BJ (cell line): ENCODE results near the gene NR3C1. TPM values are rescaled to one million over a fixed set of nuclear protein-coding genes. Genes with fewer than 3 reads are reported as not detected.
A peak's percentile ranks its signal among the peaks of the same experiment; 100 is the strongest.

Experiments used
- CTCF ChIA-PET: fragments of 350-600 bp; formaldehyde crosslinking; extraction: SDS; loops from one replicate; lab custom pipeline; 2021; ENCODE audit warnings: antibody characterized with exemption, inconsistent platforms; lab: Yijun Ruan, JAX
- POLR2A ChIA-PET: fragments of 300-600 bp; sonication (Branson Sonifier 250); formaldehyde crosslinking; extraction: SDS; loops from one replicate; lab custom pipeline; 2021; ENCODE audit warnings: antibody characterized with exemption; lab: Charles Lee
- DNase-seq: peaks from one replicate; pipeline ENCODE4 v3.0.0-alpha.2; 2011; ENCODE audit warnings: low read depth
- H3K27me3 ChIP-seq: 2 replicates; pipeline ENCODE4 v1.6.0; 2011; ENCODE audit warnings: low read length; ENCODE audit not compliant: control insufficient read depth, insufficient read depth
- H3K36me3 ChIP-seq: 2 replicates; pipeline ENCODE4 v1.5.1; 2011; ENCODE audit warnings: low read length; ENCODE audit not compliant: control insufficient read depth, insufficient read depth
- H3K4me3 ChIP-seq: 2 replicates; pipeline ENCODE4 v1.5.1; 2011; ENCODE audit warnings: low read depth, mild to moderate bottlenecking, control low read depth, low read length
- CTCF ChIP-seq: IDR thresholded peaks from 2 replicates; pipeline ENCODE4 v1.5.1; 2011; ENCODE audit warnings: low read depth, mild to moderate bottlenecking, control low read depth, inconsistent platforms, low read length, moderate library complexity; ENCODE audit not compliant: insufficient read depth
- polyA plus RNA-seq: library from polyadenylated mRNA; depleted of rRNA; stranded (reverse); fragments of >200 nt; gene quantifications from 2 replicates; pipeline ENCODE4 v1.2.3, GENCODE V29; 2011

The NR3C1 gene
- polyA plus RNA-seq, 1 experiment, result 22.4 TPM

DNA sequence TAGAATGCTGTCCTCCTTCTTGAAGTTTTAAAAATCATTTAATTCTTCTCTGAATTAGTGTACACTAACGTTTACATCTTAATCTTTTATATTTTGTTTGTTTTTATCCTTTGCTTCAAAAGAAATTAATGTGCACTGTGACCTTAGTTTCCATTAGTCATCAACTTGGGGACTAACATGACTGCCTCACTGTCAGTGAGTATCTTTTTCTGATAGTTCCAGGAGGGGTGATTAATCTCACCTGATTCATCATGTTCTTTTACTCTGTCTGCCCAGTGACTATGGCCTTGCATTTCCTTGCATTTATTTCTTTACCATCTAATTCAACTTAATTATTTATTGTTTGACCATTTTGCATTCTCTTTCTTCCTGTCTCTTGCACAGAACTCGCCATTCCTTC lies 33.4 kb upstream of the NR3C1 start:
- DNase-seq, result no peak
- CTCF ChIA-PET, result interaction anchor here (0.5 kb wide), 1 partner anchor 432 kb away, joined by 3 read pairs; no protein-coding TSS in a partner anchor
- H3K27me3 ChIP-seq, result no peaks in the 10 kb centered on the region
- H3K36me3 ChIP-seq, result no peaks in the 10 kb centered on the region
- H3K4me3 ChIP-seq, result no peak overlapping the region
- no peak for TF ChIP-seq CTCF
- POLR2A ChIA-PET, result no interaction called here

DNA sequence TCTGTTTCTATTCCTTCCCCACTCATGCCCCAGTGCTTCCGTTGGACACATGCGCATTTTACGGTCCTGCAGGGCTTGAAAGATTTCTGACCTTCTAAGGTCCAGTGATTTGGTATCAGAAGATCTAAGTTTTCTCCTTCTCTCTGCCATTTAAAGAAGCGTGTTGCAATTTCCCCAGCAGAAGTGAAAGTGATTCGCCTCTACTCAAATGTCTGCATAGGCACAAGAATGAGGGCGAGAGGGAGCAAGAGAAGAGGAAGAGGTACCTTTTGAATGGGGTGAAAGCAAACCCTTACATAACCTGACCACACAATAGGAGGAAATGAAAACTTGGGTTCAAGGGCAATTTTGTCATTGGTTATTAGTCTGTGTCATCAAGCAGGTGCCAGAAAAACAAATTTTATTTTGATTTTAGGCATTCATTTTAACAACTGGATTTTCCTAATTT lies 31.7 kb upstream of the NR3C1 start:
- Histone ChIP-seq H3K36me3 (no peaks in the 10 kb centered on the region), H3K4me3 (no peak overlapping the region), H3K27me3 (no peaks in the 10 kb centered on the region)
- ChIA-PET CTCF (interaction anchor here (0.6 to 1.8 kb wide), 2 partner anchors 24 to 472 kb away, joined by 3 read pairs; no protein-coding TSS in a partner anchor), POLR2A (no interaction called here)
- no peak for DNase-seq
- TF ChIP-seq CTCF, result no peak

- ChIA-PET POLR2A (no interaction called here), CTCF (interaction anchor here (0.6 to 1.8 kb wide), 4 partner anchors 23 to 473 kb away, joined by 3 read pairs; no protein-coding TSS in a partner anchor)
- TF ChIP-seq CTCF, result no peak
- H3K27me3 ChIP-seq, result no peaks in the 10 kb centered on the region
- no peak for DNase-seq
- H3K4me3 ChIP-seq, result no peak overlapping the region
- H3K36me3 ChIP-seq, result no peaks in the 10 kb centered on the region
Measured at GRCh38 chr5:143434261-143435209, 31.0 kb upstream of the NR3C1 start.

DNA sequence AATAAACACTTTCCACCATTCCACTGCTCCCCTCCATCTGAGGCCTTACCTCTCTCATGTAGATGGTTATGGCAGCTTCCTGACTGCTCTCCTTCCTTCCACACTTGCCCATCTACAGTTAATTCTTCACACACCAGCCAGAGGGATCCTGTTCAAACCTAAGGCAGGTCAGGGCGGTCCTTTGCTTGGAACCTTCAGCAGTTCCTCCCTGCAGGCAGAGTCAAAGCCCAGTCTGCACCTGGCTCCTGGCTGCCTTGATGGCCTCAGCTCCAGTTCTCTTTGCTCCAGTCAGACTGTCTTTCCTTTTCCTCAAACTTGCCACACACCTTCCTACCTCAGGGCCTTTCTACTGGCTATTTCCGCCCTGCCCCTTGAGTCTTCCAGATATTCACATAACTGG lies 30.2 kb upstream of the NR3C1 start:
- H3K36me3 ChIP-seq, result no peaks in the 10 kb centered on the region
- H3K4me3 ChIP-seq, result no peak overlapping the region
- no peak for DNase-seq
- CTCF ChIA-PET, result interaction anchor here (0.6 to 1.2 kb wide), 2 partner anchors 30 to 106 kb away, joined by 3 read pairs; partner anchors contain the start of gene NR3C1
- TF ChIP-seq CTCF, result no peak
- no peaks in the 10 kb centered on the region for H3K27me3 ChIP-seq
- POLR2A ChIA-PET, result no interaction called here

- no peak for TF ChIP-seq CTCF
- H3K4me3 ChIP-seq, result no peak overlapping the region
- CTCF ChIA-PET, result interaction anchor here (0.6 to 1.4 kb wide), 2 partner anchors 17 to 212 kb away, joined by 3 read pairs; no protein-coding TSS in a partner anchor
- no peaks in the 10 kb centered on the region for H3K36me3 ChIP-seq
- DNase-seq, result peak; percentile 37
- no peaks in the 10 kb centered on the region for H3K27me3 ChIP-seq
- POLR2A ChIA-PET, result no interaction called here
Measured at GRCh38 chr5:143432658-143433239, 29.3 kb upstream of the NR3C1 start.
